HCT116 (cell line): Measurements from ENCODE around the gene ETV4. TPM values are rescaled to one million over a fixed set of nuclear protein-coding genes. Genes with fewer than 3 reads are reported as not detected.

ENCODE experiments used
- ATAC-seq: fragments of 200-7000 bp; cut with Tn5 transposase; 2 replicates; pipeline ENCODE4 v1.9.1; 2020; ENCODE audit warnings: mild to moderate bottlenecking, moderate library complexity
- BruUV-seq: library from RNA; stranded (reverse); fragments of 400-500 nt; replicated peaks from 2 replicates; lab custom pipeline; 2021; lab: Mats Ljungman, UMichigan
- CTCF ChIA-PET: fragments of 300-600 bp; sonication (Branson Sonifier 250); formaldehyde crosslinking; loops from one replicate; lab custom pipeline; 2021; ENCODE audit warnings: antibody characterized with exemption; lab: Charles Lee
- POLR2A ChIA-PET: fragments of 300-600, 350-600 bp; sonication (Branson Sonifier 250); formaldehyde crosslinking; loops from one replicate; lab custom pipeline; 2021; ENCODE audit warnings: antibody characterized with exemption; lab: Charles Lee
- RAD21 ChIA-PET, 2 experiments: fragments of 300-600 bp; sonication (Branson Sonifier 250); formaldehyde crosslinking; loops; one replicate each; lab custom pipeline; 2023; ENCODE audit warnings: low total read pairs in 2 of 2; ENCODE audit not compliant: uncharacterized antibody in 2 of 2, unreplicated experiment in 2 of 2, low non-redundant PET in 1 of 2; lab: Charles Lee
- DNase-seq: peaks from one replicate; pipeline ENCODE4 v3.0.0-alpha.2; 2010; ENCODE audit warnings: low read depth, low spot score
- H2AFZ ChIP-seq: fragments of 200-600 bp; shearing (Covaris generic), sonication (generic); 2 replicates; pipeline ENCODE4 v1.6.1; 2017; ENCODE audit warnings: low read depth, mixed run types, mixed read lengths, antibody characterized with exemption, low read length; ENCODE audit not compliant: poor library complexity, severe bottlenecking
- H3K27ac ChIP-seq: 2 replicates; pipeline ENCODE4 v1.5.1; 2012; ENCODE audit warnings: low read depth, low read length
- H3K27me3 ChIP-seq: fragments of 200-600 bp; sonication (generic); 2 replicates; pipeline ENCODE4 v1.6.1; 2016; ENCODE audit warnings: mixed run types, low read length, mixed read lengths; ENCODE audit not compliant: insufficient read depth
- H3K36me3 ChIP-seq, 2 experiments: fragments of 200-500 bp in 1 of 2; fragments of 200-600 bp in 1 of 2; sonication (Bioruptor generic) in 1 of 2; sonication (generic) in 1 of 2; 2 replicates each; pipeline versions ENCODE4 v1.5.1 to v1.6.1; 2014 to 2016; ENCODE audit warnings: low read length in 2 of 2, inconsistent platforms in 1 of 2, mixed read lengths in 1 of 2, mixed run types in 1 of 2; ENCODE audit not compliant: insufficient read depth in 2 of 2, control insufficient read depth in 1 of 2
- H3K4me1 ChIP-seq, 2 experiments: fragments of 200-600 bp in 1 of 2; sonication (generic) in 1 of 2; 2 replicates each; pipeline versions ENCODE4 v1.5.1 to v1.6.1; 2012 to 2017; ENCODE audit warnings: low read length in 2 of 2, inconsistent platforms in 1 of 2, mild to moderate bottlenecking in 1 of 2, mixed read lengths in 1 of 2, mixed run types in 1 of 2, moderate library complexity in 1 of 2; ENCODE audit not compliant: insufficient read depth in 2 of 2, control insufficient read depth in 1 of 2
- H3K4me2 ChIP-seq: fragments of 200-600 bp; sonication (generic); 2 replicates; pipeline ENCODE4 v1.6.1; 2017; ENCODE audit warnings: mixed run types, low read length, mixed read lengths
- H3K4me3 ChIP-seq, 2 experiments: fragments of 200-600 bp in 1 of 2; sonication (generic) in 1 of 2; replicated peaks in 1 of 2; 2 replicates each; pipeline ENCODE4 v1.5.1; 2011 to 2016; ENCODE audit warnings: low read length in 2 of 2, control low read depth in 1 of 2, low read depth in 1 of 2, mild to moderate bottlenecking in 1 of 2, mixed read lengths in 1 of 2, mixed run types in 1 of 2
- H3K79me2 ChIP-seq: fragments of 200-600 bp; sonication (generic); 2 replicates; pipeline ENCODE4 v1.6.1; 2017; ENCODE audit warnings: mild to moderate bottlenecking, mixed run types, low read length, moderate library complexity, mixed read lengths; ENCODE audit not compliant: insufficient read depth
- H3K9ac ChIP-seq: fragments of 200-600 bp; sonication (generic); 2 replicates; pipeline ENCODE4 v1.6.1; 2016; ENCODE audit warnings: low read length, mixed read lengths
- H3K9me2 ChIP-seq: fragments of 200-600 bp; sonication (generic), shearing (Covaris generic); 2 replicates; pipeline ENCODE4 v1.6.1; 2017; ENCODE audit warnings: mixed run types, mild to moderate bottlenecking, moderate library complexity; ENCODE audit not compliant: insufficient read depth
- H3K9me3 ChIP-seq, 2 experiments: fragments of 200-500 bp in 1 of 2; fragments of 200-600 bp in 1 of 2; sonication (Bioruptor generic) in 1 of 2; sonication (generic) in 1 of 2; 2 replicates each; pipeline ENCODE4 v1.6.1; 2014 to 2017; ENCODE audit warnings: low read length in 2 of 2, mixed read lengths in 2 of 2, inconsistent platforms in 1 of 2, low read depth in 1 of 2, mild to moderate bottlenecking in 1 of 2, mixed run types in 1 of 2, moderate library complexity in 1 of 2; ENCODE audit not compliant: control insufficient read depth in 1 of 2, insufficient read depth in 1 of 2
- H4K20me1 ChIP-seq: fragments of 200-600 bp; sonication (generic), shearing (Covaris generic); 2 replicates; pipeline ENCODE4 v1.6.1; 2017; ENCODE audit warnings: mixed run types, mild to moderate bottlenecking, moderate library complexity; ENCODE audit not compliant: insufficient read depth
- ATF3 ChIP-seq: IDR thresholded peaks from 2 replicates; pipeline ENCODE4 v1.6.1; 2012
- CBX3 ChIP-seq: IDR thresholded peaks from 2 replicates; pipeline ENCODE4 v1.6.1; 2012; ENCODE audit warnings: low read depth
- CEBPB ChIP-seq: IDR thresholded peaks from 2 replicates; pipeline ENCODE4 v1.6.1; 2012; ENCODE audit warnings: low read depth
- EGR1 ChIP-seq: IDR thresholded peaks from 2 replicates; pipeline ENCODE4 v1.6.1; 2012; ENCODE audit warnings: low read depth
- ELF1 ChIP-seq: IDR thresholded peaks from 2 replicates; pipeline ENCODE4 v1.6.1; 2012; ENCODE audit warnings: low read depth, borderline replicate concordance
- JUND ChIP-seq: IDR thresholded peaks from 2 replicates; pipeline ENCODE4 v1.6.1; 2012
- POLR2A ChIP-seq: IDR thresholded peaks from 2 replicates; pipeline ENCODE4 v1.7.0; 2011; ENCODE audit warnings: borderline replicate concordance; ENCODE audit not compliant: insufficient read depth, insufficient read length; ENCODE audit errors: extremely low read depth
- POLR2AphosphoS5 ChIP-seq: IDR thresholded peaks from 2 replicates; pipeline ENCODE4 v1.6.1; 2011; ENCODE audit warnings: mild to moderate bottlenecking, low read depth, low read length, moderate library complexity
- SIN3A ChIP-seq: IDR thresholded peaks from 2 replicates; pipeline ENCODE4 v1.6.1; 2012; ENCODE audit warnings: low read depth
- SRF ChIP-seq: IDR thresholded peaks from 2 replicates; pipeline ENCODE4 v1.6.1; 2012; ENCODE audit warnings: low read depth
- TCF7L2 ChIP-seq: IDR thresholded peaks from 2 replicates; pipeline ENCODE4 v1.7.0; 2011; ENCODE audit warnings: borderline replicate concordance, inconsistent platforms; ENCODE audit not compliant: insufficient read depth, insufficient read length; ENCODE audit errors: extremely low read depth
- YY1 ChIP-seq: IDR thresholded peaks from 2 replicates; pipeline ENCODE4 v1.6.1; 2011; ENCODE audit warnings: low read length, low read depth, moderate library complexity, mild to moderate bottlenecking; ENCODE audit not compliant: insufficient replicate concordance; ENCODE audit errors: extremely low read depth
- ZBTB33 ChIP-seq: IDR thresholded peaks from 2 replicates; pipeline ENCODE4 v1.6.1; 2011; ENCODE audit warnings: mild to moderate bottlenecking, low read length, moderate library complexity; ENCODE audit not compliant: insufficient replicate concordance; ENCODE audit errors: extremely low read depth
- intact Hi-C: fragments of 100-400 bp; cut with micrococcal nuclease; formaldehyde crosslinking; loops from 2 replicates; pipeline ENCODE4 v1.10.0; 2022
- total RNA-seq: library from RNA; stranded (reverse); gene quantifications from one replicate; pipeline ENCODE4 v1.2.1, GENCODE V29; 2021; ENCODE audit not compliant: unreplicated experiment
- TF ChIP-seq, protein P1 (sequence below): IDR thresholded peaks from 2 replicates; pipeline ENCODE4 v1.6.1; 2012; ENCODE audit warnings: low read depth
- TF ChIP-seq, protein P2 (sequence below), 3 experiments: fragments of 200-600 bp in 1 of 3; sonication (generic) in 1 of 3; IDR thresholded peaks in 2 of 3; conservative IDR thresholded peaks in 1 of 3; 2 replicates each; pipeline ENCODE4 v1.5.1; 2012 to 2017; ENCODE audit warnings: low read depth in 2 of 3, low read length in 2 of 3, antibody characterized with exemption in 1 of 3, borderline replicate concordance in 1 of 3, control low read depth in 1 of 3, mild to moderate bottlenecking in 1 of 3, mixed read lengths in 1 of 3, mixed run types in 1 of 3, moderate library complexity in 1 of 3; ENCODE audit not compliant: insufficient read depth in 1 of 3
- TF ChIP-seq, protein P3 (sequence below): IDR thresholded peaks from 2 replicates; pipeline ENCODE4 v1.6.1; 2012

Gene ETV4
- total RNA-seq, 1 experiment from 2014 or later: 51.5 TPM

DNA sequence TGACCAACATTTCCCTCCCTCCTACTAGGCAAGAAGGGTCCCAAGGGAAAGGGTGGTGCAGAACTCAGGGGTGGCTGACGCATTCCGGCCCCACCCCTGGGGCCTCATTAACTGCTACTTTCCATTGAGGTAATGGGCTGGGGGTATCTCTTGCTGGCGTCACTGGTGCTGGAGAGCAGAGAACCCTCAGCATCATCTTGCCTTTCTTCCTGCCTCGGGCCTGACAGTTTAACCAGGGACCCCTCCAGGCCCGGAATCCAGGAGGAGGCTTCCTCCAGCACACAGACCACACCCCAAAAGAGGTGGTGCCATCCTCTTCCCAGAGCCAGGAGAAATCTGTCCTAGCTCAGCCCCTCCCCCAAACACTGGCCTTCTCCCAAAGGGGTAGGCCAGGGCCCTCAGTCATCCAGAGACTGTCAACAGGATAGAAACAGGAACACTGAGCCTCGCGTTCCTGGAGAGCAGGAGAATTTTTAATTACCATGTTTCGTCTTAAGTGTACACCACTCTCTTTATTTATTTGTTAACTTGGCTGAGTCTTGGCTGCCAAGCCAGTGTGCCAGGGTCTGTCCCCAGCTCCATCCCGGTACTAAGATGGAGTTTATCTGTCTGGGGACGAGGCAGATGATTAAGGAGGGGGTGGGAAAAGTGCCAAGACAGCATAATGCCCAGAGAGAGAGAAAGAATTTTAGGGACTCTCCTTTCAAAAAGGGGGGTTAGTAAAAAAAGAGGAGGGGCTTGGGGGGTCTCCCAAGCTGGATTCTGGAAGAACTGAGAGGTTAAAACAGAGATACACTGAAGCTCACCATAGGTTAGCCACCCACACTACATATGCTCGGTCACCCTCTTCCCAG, 5.1 kb downstream of the ETV4 start:
- DNase-seq: no peak

More for the DNA sequence above, 5.1 kb downstream of the ETV4 start:
- no peak for TF ChIP-seq CBX3
- no peak for TF ChIP-seq CEBPB
- no peak for TF ChIP-seq SRF
- TF ChIP-seq, protein P1, sequence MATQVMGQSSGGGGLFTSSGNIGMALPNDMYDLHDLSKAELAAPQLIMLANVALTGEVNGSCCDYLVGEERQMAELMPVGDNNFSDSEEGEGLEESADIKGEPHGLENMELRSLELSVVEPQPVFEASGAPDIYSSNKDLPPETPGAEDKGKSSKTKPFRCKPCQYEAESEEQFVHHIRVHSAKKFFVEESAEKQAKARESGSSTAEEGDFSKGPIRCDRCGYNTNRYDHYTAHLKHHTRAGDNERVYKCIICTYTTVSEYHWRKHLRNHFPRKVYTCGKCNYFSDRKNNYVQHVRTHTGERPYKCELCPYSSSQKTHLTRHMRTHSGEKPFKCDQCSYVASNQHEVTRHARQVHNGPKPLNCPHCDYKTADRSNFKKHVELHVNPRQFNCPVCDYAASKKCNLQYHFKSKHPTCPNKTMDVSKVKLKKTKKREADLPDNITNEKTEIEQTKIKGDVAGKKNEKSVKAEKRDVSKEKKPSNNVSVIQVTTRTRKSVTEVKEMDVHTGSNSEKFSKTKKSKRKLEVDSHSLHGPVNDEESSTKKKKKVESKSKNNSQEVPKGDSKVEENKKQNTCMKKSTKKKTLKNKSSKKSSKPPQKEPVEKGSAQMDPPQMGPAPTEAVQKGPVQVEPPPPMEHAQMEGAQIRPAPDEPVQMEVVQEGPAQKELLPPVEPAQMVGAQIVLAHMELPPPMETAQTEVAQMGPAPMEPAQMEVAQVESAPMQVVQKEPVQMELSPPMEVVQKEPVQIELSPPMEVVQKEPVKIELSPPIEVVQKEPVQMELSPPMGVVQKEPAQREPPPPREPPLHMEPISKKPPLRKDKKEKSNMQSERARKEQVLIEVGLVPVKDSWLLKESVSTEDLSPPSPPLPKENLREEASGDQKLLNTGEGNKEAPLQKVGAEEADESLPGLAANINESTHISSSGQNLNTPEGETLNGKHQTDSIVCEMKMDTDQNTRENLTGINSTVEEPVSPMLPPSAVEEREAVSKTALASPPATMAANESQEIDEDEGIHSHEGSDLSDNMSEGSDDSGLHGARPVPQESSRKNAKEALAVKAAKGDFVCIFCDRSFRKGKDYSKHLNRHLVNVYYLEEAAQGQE: no peak
- no peak for TF ChIP-seq POLR2A
- no peak for TF ChIP-seq ZBTB33
- no peak for TF ChIP-seq YY1
- TF ChIP-seq ELF1: no peak
- TF ChIP-seq EGR1: no peak
- no peak for TF ChIP-seq ATF3
- no peak for TF ChIP-seq TCF7L2
- TF ChIP-seq, protein P2, sequence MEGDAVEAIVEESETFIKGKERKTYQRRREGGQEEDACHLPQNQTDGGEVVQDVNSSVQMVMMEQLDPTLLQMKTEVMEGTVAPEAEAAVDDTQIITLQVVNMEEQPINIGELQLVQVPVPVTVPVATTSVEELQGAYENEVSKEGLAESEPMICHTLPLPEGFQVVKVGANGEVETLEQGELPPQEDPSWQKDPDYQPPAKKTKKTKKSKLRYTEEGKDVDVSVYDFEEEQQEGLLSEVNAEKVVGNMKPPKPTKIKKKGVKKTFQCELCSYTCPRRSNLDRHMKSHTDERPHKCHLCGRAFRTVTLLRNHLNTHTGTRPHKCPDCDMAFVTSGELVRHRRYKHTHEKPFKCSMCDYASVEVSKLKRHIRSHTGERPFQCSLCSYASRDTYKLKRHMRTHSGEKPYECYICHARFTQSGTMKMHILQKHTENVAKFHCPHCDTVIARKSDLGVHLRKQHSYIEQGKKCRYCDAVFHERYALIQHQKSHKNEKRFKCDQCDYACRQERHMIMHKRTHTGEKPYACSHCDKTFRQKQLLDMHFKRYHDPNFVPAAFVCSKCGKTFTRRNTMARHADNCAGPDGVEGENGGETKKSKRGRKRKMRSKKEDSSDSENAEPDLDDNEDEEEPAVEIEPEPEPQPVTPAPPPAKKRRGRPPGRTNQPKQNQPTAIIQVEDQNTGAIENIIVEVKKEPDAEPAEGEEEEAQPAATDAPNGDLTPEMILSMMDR (IDR thresholded peaks at IDR 0.05 in 2 of 3, conservative IDR thresholded peaks at IDR 0.05 in 1 of 3; ENCODE audit: borderline replicate concordance in 1 of 3, insufficient read depth in 1 of 3, low read depth in 2 of 3, low read length in 2 of 3): no peak
- no peak for TF ChIP-seq SIN3A
- no peak for TF ChIP-seq POLR2AphosphoS5
- TF ChIP-seq, protein P3, sequence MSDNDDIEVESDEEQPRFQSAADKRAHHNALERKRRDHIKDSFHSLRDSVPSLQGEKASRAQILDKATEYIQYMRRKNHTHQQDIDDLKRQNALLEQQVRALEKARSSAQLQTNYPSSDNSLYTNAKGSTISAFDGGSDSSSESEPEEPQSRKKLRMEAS: no peak
- no peak for TF ChIP-seq JUND
- Histone ChIP-seq H3K9me2 (no peaks in the 10 kb centered on the region), H3K79me2 (peaks cover 32% of the 10 kb centered on the region), H2AFZ (no peak overlapping the region), H4K20me1 (no peaks in the 10 kb centered on the region), H3K4me3 (no peak overlapping the region), H3K9me3 (no peaks in the 10 kb centered on the region), H3K27ac (no peak overlapping the region), H3K36me3 (peaks cover 0 to 3% of the 10 kb centered on the region in 2 experiments; a peak in 1 of 4 replicates), H3K4me2 (no peak overlapping the region), H3K27me3 (no peaks in the 10 kb centered on the region), H3K4me1 (peaks cover 32 to 42% of the 10 kb centered on the region in 2 experiments), H3K9ac (no peak overlapping the region)
- no peak for ATAC-seq
- POLR2A ChIA-PET: no interaction called here
- RAD21 ChIA-PET: no interaction called here
- CTCF ChIA-PET: no interaction called here
- BruUV-seq: no TSS peak
- intact Hi-C loops: no loop called here
